Body of pancreas (tissue), 4 donors: ENCODE data around the gene PAOX.

Experiments
- CTCF ChIP-seq, 7 experiments: fragments of 450-650 bp in 4 of 7; fragments of 200-600 bp in 3 of 7; sonication (generic) in 3 of 7; IDR thresholded peaks; one replicate each; pipeline ENCODE4 v1.5.1; 2016 to 2019; ENCODE audit warnings: antibody characterized with exemption in 7 of 7
- POLR2A ChIP-seq, 3 donors: fragments of 450-650 bp; IDR thresholded peaks; one replicate each; pipeline ENCODE4 v1.6.1; 2016; ENCODE audit warnings: antibody characterized with exemption in 3 of 3, mild to moderate bottlenecking in 2 of 3

GRCh38 chr10:133420579-133420978, 41.5 kb downstream of the PAOX start:
- TF ChIP-seq CTCF (IDR thresholded peaks at IDR 0.05) (no peak), POLR2A (IDR thresholded peaks at IDR 0.05) (no peak)
